Astrocyte of the spinal cord (primary cell): ENCODE measurements around the gene TMED4.

Experiments
- DNase-seq: peaks from one replicate; pipeline ENCODE4 v3.0.0; 2011; ENCODE audit warnings: low read depth, low spot score
- H3K4me3 ChIP-seq: 2 replicates; pipeline ENCODE4 v1.5.1; 2011; ENCODE audit warnings: low read depth, mild to moderate bottlenecking, low read length, moderate library complexity
- CTCF ChIP-seq: IDR thresholded peaks from 2 replicates; pipeline ENCODE4 v1.5.1; 2012; ENCODE audit warnings: low read depth, mild to moderate bottlenecking, low read length, inconsistent platforms
- in situ Hi-C: cut with HindIII; loops from 2 replicates; pipeline ENCODE4 v1.10.0; 2017; ENCODE audit warnings: low sequenced_read_pairs

TMED4 gene

DNA sequence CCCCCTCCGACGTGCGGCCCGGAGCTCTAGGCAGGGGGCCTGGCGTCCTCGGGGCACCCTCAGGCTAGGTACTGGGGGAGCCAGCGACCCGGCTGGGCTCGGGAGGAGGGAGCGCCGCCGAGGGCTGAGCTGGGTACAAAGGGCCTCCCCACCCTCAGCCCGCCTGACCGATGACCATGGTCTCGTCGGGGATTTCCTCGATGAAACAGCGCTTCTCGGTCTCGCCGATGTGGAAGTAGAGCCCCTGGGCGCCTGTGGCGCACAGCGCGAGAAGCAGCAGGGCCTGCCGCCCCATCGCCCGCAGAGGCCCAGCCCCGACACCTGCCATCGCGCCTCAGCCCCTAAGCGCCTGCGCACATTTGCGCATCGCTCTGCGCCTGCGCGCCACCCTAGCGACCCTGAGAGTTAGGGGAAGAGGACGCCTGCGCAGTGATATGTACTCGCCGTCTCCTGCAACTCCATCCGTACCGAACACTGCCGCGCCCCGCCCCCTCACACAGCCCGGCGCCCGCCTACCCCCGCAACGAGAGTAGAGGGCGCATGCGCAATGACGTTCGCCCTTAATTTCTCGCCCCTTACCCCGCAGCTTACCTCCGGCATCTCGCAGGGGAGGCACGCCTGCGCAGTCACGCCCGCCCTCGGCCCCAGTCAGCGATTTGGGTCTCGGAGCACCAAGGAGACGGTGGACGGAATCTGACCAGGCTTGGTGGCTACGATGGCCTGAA is at the start of gene TMED4:
Gene TMED4, minus strand, starts transcription at position 353 of the 725 bp plus-strand sequence. Its CDS starts 25 bp downstream, at position 328.
- peak within 1 kb of the TSS; percentile 86 for H3K4me3 ChIP-seq
- peak; percentile 99 for DNase-seq
- in situ Hi-C loops = no loop called here
- TF ChIP-seq CTCF = no peak

DNA sequence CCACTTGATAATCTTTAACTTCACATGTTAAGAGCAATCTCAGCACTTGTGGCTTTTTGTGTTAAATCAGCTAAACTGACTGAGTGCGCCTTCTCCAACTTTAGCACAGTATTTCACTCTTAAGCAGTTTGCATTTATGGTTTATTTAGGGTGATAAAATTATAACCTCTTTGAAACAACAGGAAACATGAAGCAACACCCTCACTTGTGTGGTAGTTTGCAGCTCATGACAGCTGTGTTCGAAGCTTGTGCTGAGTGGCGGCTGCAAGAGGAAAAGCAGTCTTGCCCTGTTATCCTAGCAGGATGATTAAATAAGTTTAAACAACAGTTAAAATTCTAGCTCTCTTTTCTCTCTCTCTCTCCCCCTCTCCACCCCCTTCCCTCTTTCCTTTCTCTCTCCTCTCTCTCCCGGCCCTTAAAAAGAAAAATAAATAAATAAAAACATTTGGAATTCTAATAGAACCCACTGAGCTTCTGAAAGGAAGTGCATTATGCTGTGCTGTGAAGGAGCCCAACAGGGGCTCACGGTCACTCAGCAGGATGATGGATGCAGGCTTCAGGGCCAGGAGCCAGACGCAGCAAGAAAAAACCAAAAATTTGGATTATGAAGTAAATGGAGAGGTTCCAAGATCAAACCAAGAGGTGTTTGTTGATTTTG is 49.6 kb upstream of the TMED4 start:
- in situ Hi-C loops = no loop called here
- peak; percentile 58 for DNase-seq
- no peak for TF ChIP-seq CTCF
- H3K4me3 ChIP-seq = no peak overlapping the region

DNA sequence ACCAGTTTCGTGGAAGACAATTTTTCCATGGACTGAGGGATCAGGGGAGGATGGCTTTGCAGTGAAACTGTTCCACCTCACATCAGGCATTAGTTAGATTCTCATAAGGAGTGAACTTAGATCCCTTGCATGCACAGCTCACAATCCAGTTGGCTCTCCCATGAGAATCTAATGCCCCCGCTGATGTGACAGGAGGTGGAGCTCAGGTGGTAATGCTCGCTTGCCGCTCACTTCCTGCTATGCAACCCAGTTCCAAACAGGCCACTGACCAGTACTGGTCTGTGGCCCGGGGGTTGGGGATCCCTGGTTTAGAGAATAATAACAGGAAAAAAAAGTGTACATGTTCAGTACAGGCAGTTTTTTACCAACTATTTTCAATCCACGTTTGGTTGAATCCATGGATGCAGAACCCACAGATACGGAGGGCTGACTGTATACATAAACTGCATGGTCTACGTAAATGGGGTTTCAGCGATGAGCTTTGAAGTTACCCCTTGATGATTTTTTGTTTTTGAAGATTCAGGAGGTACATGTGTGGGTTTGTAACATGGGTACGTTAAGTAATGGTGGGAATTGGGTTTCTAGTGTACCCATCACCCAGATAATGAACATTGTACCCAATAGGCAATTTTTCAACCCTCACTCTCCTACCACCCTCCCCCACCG is 48.9 kb upstream of the TMED4 start:
- in situ Hi-C loops = no loop called here
- DNase-seq = no peak
- H3K4me3 ChIP-seq = no peak overlapping the region
- no peak for TF ChIP-seq CTCF

- no peak overlapping the region for H3K4me3 ChIP-seq
- in situ Hi-C loops = no loop called here
- TF ChIP-seq CTCF = no peak
- no peak for DNase-seq
These were observed 47.9 kb upstream of the TMED4 start for GRCh38 chr7:44629829-44630522.

GRCh38 chr7:44626620-44627019 is 44.6 kb upstream of the TMED4 start:
- DNase-seq = no peak
- in situ Hi-C loops = no loop called here
- H3K4me3 ChIP-seq = no peak overlapping the region
- TF ChIP-seq CTCF = no peak

DNA sequence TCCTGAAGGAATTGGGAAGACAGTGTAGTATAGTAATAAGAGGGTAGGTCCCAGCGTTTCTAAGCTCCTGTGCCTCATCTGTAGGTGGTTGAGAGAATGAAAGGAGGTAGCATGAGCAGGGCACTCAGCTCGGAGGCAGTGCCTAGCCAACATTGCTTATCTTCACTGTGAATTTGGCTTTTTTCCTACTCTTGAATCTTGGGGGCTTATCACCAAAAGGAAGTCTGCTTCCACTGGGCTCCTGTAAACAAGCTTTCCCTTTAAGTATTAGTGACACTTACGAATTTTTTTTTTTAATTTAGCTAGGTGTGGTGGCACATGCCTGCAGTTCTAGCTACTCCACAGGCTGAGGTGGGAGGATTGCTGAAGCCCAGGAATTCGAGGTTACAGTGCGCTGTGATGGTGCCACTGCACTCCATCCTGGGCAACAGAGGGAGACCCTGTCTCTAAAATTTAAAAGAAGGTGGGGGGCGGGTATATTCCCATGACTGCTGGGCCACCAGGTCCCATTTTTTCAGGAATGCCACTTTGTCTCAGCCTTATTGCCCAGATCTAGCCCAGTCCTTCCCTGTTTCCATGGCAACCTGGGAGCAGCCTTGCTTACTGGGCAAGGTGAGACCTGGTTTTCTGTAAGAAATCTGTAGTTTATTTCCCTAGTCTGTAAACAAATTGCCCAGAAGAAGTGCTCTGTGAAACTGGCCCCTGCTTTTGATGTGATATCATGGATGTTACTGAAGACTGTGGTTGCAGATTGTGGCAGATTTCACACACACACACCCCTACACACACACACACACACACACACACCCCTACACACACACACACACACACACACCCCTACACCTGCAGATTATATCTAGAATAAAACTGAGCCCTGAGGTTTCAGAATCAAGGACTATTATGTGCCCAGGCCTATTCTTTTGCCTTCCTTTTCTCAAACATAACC is 43.8 kb upstream of the TMED4 start:
- in situ Hi-C loops = no loop called here
- TF ChIP-seq CTCF = no peak
- DNase-seq = no peak
- no peak overlapping the region for H3K4me3 ChIP-seq
